ENCODE data around the gene ATP9B.

ATP9B gene

GRCh38 chr18:79404567-79404910 is 335.3 kb downstream of the ATP9B start:
- no peak overlapping the region for H3K27ac ChIP-seq
- H3K36me3 ChIP-seq: peaks cover 22% of the 10 kb centered on the region
- no peak for DNase-seq
- H3K27me3 ChIP-seq (ENCODE audit: insufficient read depth, low read depth, severe bottlenecking): no peaks in the 10 kb centered on the region
- no peak overlapping the region for H3K4me3 ChIP-seq (ENCODE audit: low read depth, low read length)
- no peak for TF ChIP-seq CTCF (IDR thresholded peaks at IDR 0.05; ENCODE audit: low read depth, low read length)
- no peaks in the 10 kb centered on the region for H3K9me3 ChIP-seq (ENCODE audit: severe bottlenecking)

- Histone ChIP-seq H3K27me3 (ENCODE audit: insufficient read depth, low read depth, severe bottlenecking) (no peaks in the 10 kb centered on the region), H3K36me3 (peaks cover 22% of the 10 kb centered on the region), H3K9me3 (ENCODE audit: severe bottlenecking) (no peaks in the 10 kb centered on the region), H3K4me3 (ENCODE audit: low read depth, low read length) (no peak overlapping the region), H3K27ac (no peak overlapping the region)
- no peak for TF ChIP-seq CTCF (IDR thresholded peaks at IDR 0.05; ENCODE audit: low read depth, low read length)
- no peak for DNase-seq
Measured at GRCh38 chr18:79405019-79405780, 336.0 kb downstream of the ATP9B start.

- Histone ChIP-seq H3K27ac (no peak overlapping the region), H3K36me3 (peaks cover 30% of the 10 kb centered on the region), H3K27me3 (ENCODE audit: insufficient read depth, low read depth, severe bottlenecking) (no peaks in the 10 kb centered on the region), H3K4me3 (ENCODE audit: low read depth, low read length) (no peak overlapping the region), H3K9me3 (ENCODE audit: severe bottlenecking) (no peaks in the 10 kb centered on the region)
- no peak for DNase-seq
- TF ChIP-seq CTCF (IDR thresholded peaks at IDR 0.05; ENCODE audit: low read depth, low read length): no peak
Measured at GRCh38 chr18:79405781-79406575, 336.8 kb downstream of the ATP9B start.

- DNase-seq: no peak
- TF ChIP-seq CTCF (IDR thresholded peaks at IDR 0.05; ENCODE audit: low read depth, low read length): no peak
- Histone ChIP-seq H3K9me3 (ENCODE audit: severe bottlenecking) (no peaks in the 10 kb centered on the region), H3K36me3 (peaks cover 26% of the 10 kb centered on the region), H3K27ac (no peak overlapping the region), H3K27me3 (ENCODE audit: insufficient read depth, low read depth, severe bottlenecking) (no peaks in the 10 kb centered on the region), H3K4me3 (ENCODE audit: low read depth, low read length) (no peak overlapping the region)
Measured at GRCh38 chr18:79406708-79407107, 337.5 kb downstream of the ATP9B start.

- Histone ChIP-seq H3K27me3 (ENCODE audit: insufficient read depth, low read depth, severe bottlenecking) (no peaks in the 10 kb centered on the region), H3K27ac (no peak overlapping the region), H3K36me3 (peaks cover 36% of the 10 kb centered on the region), H3K4me3 (ENCODE audit: low read depth, low read length) (no peak overlapping the region), H3K9me3 (ENCODE audit: severe bottlenecking) (no peaks in the 10 kb centered on the region)
- no peak for TF ChIP-seq CTCF (IDR thresholded peaks at IDR 0.05; ENCODE audit: low read depth, low read length)
- DNase-seq: no peak
Measured at GRCh38 chr18:79409313-79409712, 340.1 kb downstream of the ATP9B start.

Measured in WERI-Rb-1 (cell line).